OCI-LY1 (cell line): ENCODE data around the gene RTP5.

ENCODE experiments used
- CTCF ChIP-seq: fragments of 200-600 bp; sonication (generic), shearing (Covaris generic); IDR thresholded peaks from 2 replicates; pipeline ENCODE4 v1.5.1; 2017; ENCODE audit warnings: mild to moderate bottlenecking, antibody characterized with exemption, low read length, moderate library complexity, mixed read lengths
- EZH2 ChIP-seq: fragments of 200-600 bp; sonication (generic), shearing (Covaris generic); IDR thresholded peaks from 2 replicates; pipeline ENCODE4 v1.8.0; 2017; ENCODE audit warnings: borderline replicate concordance, mixed run types, mild to moderate bottlenecking, antibody characterized with exemption, low read length, moderate library complexity, mixed read lengths

- TF ChIP-seq EZH2 (no peak), CTCF (no peak)
Observed at GRCh38 chr2:241873081-241873802, 3.7 kb downstream of the RTP5 start.
